Prostate gland (tissue), 2 donors: ENCODE data around the gene RBM22. TPM values are rescaled to one million over a fixed set of nuclear protein-coding genes. Genes with fewer than 3 reads are reported as not detected.

Source experiments
- DNase-seq: peaks from one replicate; pipeline ENCODE4 v3.0.0-alpha.2; 2019; ENCODE audit warnings: low spot score
- H3K27ac ChIP-seq, 2 donors: fragments of 200-600 bp; sonication (generic); 2 replicates each; pipeline ENCODE4 v1.5.1; 2017 to 2019
- H3K27me3 ChIP-seq: fragments of 200-600 bp; sonication (generic); replicated peaks from 2 replicates; pipeline ENCODE4 v1.5.1; 2019; ENCODE audit not compliant: insufficient read depth
- H3K36me3 ChIP-seq, 2 donors: fragments of 200-600 bp; sonication (generic); 1 replicate in 1 of 2; 2 replicates in 1 of 2; pipeline versions ENCODE4 v1.5.1 to v1.8.1; 2017 to 2019
- H3K4me1 ChIP-seq: fragments of 200-600 bp; sonication (generic); replicated peaks from 2 replicates; pipeline ENCODE4 v1.5.1; 2019
- H3K4me3 ChIP-seq, 2 donors: fragments of 200-600 bp; sonication (generic); 2 replicates each; pipeline ENCODE4 v1.5.1; 2017 to 2019
- H3K9me3 ChIP-seq: fragments of 200-600 bp; sonication (generic); 2 replicates; pipeline ENCODE4 v1.5.1; 2017
- POLR2A ChIP-seq: fragments of 450-650 bp; IDR thresholded peaks from one replicate; pipeline ENCODE4 v1.6.1; 2016; ENCODE audit warnings: antibody characterized with exemption, mild to moderate bottlenecking
- POLR2AphosphoS5 ChIP-seq: sonication (generic); formaldehyde crosslinking; IDR thresholded peaks from one replicate; pipeline ENCODE4 v1.6.1; 2017; ENCODE audit warnings: antibody characterized with exemption
- WGBS: methylation state at CpG from one replicate; pipeline ENCODE4 v1.1.5; 2018; 5-methylcytosine and 5-hydroxymethylcytosine counted together
- intact Hi-C: fragments of 100-400 bp; cut with DNase I; formaldehyde crosslinking; loops from one replicate; pipeline ENCODE4 v1.14.2; 2022
- total RNA-seq, 2 donors: library from RNA; depleted of rRNA; stranded (reverse); fragments of >200 nt; gene quantifications; one replicate each; pipeline ENCODE4 v1.1.0, GENCODE V29; 2016
- TF ChIP-seq, protein P1 (sequence below), 4 experiments: fragments of 200-600 bp in 2 of 4; fragments of 450-650 bp in 2 of 4; sonication (generic) in 2 of 4; IDR thresholded peaks; 1 replicate in 3 of 4; 2 replicates in 1 of 4; pipeline ENCODE4 v1.5.1; 2016 to 2019; ENCODE audit warnings: antibody characterized with exemption in 4 of 4, mild to moderate bottlenecking in 2 of 4, moderate library complexity in 2 of 4

Gene RBM22
- total RNA-seq, 2 donors from 2014 or later: 33.6 to 40.3 TPM

- Histone ChIP-seq H3K4me1 (no peaks in the 10 kb centered on the region), H3K36me3 (no peaks in the 10 kb centered on the region), H3K4me3 (no peak overlapping the region), H3K27me3 (no peaks in the 10 kb centered on the region), H3K9me3 (no peaks in the 10 kb centered on the region), H3K27ac (no peak overlapping the region)
- no peak for DNase-seq
- no peak for TF ChIP-seq POLR2AphosphoS5
- TF ChIP-seq, protein P1, sequence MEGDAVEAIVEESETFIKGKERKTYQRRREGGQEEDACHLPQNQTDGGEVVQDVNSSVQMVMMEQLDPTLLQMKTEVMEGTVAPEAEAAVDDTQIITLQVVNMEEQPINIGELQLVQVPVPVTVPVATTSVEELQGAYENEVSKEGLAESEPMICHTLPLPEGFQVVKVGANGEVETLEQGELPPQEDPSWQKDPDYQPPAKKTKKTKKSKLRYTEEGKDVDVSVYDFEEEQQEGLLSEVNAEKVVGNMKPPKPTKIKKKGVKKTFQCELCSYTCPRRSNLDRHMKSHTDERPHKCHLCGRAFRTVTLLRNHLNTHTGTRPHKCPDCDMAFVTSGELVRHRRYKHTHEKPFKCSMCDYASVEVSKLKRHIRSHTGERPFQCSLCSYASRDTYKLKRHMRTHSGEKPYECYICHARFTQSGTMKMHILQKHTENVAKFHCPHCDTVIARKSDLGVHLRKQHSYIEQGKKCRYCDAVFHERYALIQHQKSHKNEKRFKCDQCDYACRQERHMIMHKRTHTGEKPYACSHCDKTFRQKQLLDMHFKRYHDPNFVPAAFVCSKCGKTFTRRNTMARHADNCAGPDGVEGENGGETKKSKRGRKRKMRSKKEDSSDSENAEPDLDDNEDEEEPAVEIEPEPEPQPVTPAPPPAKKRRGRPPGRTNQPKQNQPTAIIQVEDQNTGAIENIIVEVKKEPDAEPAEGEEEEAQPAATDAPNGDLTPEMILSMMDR (IDR thresholded peaks at IDR 0.05): no peak
- TF ChIP-seq POLR2A: no peak
- intact Hi-C loops: no loop called here
- WGBS: 92% methylated on average over 36 of the region's 46 CpGs
These were observed 51.5 kb downstream of the RBM22 start for GRCh38 chr5:150649108-150650020.

- H3K36me3 ChIP-seq: no peaks in the 10 kb centered on the region
- peak overlapping the region; percentile 30 to 31 for H3K27ac ChIP-seq
- no peaks in the 10 kb centered on the region for H3K4me1 ChIP-seq
- no peaks in the 10 kb centered on the region for H3K27me3 ChIP-seq
- no peaks in the 10 kb centered on the region for H3K9me3 ChIP-seq
- 92% methylated on average over 16 of the region's 16 CpGs for WGBS
- no peak for TF ChIP-seq POLR2A
- TF ChIP-seq POLR2AphosphoS5: no peak
- TF ChIP-seq, protein P1 (IDR thresholded peaks at IDR 0.05): no peak
- intact Hi-C loops: no loop called here
- H3K4me3 ChIP-seq: no peak overlapping the region
- no peak for DNase-seq
These were observed 52.4 kb downstream of the RBM22 start for GRCh38 chr5:150648294-150649107.

- peaks cover 3% of the 10 kb centered on the region for H3K4me1 ChIP-seq
- H3K27me3 ChIP-seq: no peaks in the 10 kb centered on the region
- DNase-seq: no peak
- H3K27ac ChIP-seq: peak overlapping the region; percentile 30 to 31
- intact Hi-C loops: no loop called here
- TF ChIP-seq POLR2A (no peak), POLR2AphosphoS5 (no peak)
- TF ChIP-seq, protein P1 (IDR thresholded peaks at IDR 0.05): no peak
- H3K36me3 ChIP-seq: no peaks in the 10 kb centered on the region
- 54% methylated on average over 25 of the region's 25 CpGs for WGBS
- no peak overlapping the region for H3K4me3 ChIP-seq
- H3K9me3 ChIP-seq: no peaks in the 10 kb centered on the region
These were observed 53.3 kb downstream of the RBM22 start for GRCh38 chr5:150647275-150648251.

- H3K9me3 ChIP-seq: no peaks in the 10 kb centered on the region
- H3K4me3 ChIP-seq: no peak overlapping the region
- TF ChIP-seq, protein P1 (IDR thresholded peaks at IDR 0.05): no peak
- TF ChIP-seq POLR2AphosphoS5 (no peak), POLR2A (no peak)
- H3K4me1 ChIP-seq: peaks cover 11% of the 10 kb centered on the region
- no peaks in the 10 kb centered on the region for H3K27me3 ChIP-seq
- no peaks in the 10 kb centered on the region for H3K36me3 ChIP-seq
- H3K27ac ChIP-seq: peak overlapping the region; percentile 5 to 30
- no peak for DNase-seq
- 44% methylated on average over 4 of the region's 4 CpGs for WGBS
- intact Hi-C loops: no loop called here
These were observed 55.7 kb downstream of the RBM22 start for GRCh38 chr5:150645070-150645700.
